CD4-positive, alpha-beta T cell treated with Interleukin-10 for 1 hour (primary cell): ENCODE measurements around the gene KCNJ3.

Experiments
- DNase-seq: peaks from one replicate; pipeline ENCODE4 v3.0.0-alpha.2; 2020

Gene KCNJ3

DNA sequence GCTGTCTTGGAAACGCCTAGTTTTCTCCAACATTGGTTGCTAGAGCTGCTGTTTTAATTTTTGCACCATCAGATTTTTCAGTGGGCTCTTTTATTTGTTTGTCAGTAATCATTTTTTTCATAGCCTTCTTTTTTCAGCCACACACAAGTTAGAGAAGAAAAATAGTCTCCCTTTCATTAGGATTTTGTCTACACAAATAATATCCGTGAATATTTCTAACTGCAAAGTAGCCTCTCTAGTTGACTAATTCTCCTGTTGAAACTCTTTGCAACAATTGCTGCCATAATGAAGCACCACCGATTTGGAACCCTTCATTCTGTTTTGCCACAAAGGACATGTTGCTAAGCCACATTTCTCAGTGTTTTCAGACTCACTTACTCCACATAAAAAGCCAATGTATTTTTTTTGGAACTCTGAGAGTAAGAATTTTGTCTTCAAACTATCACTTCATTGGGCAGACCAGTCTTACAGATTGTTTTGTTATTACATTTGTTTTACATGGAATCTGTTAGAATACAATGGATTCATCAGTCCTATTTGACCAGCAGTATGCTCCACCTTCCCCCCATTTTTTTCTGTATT lies 9.6 kb downstream of the KCNJ3 start:
- no peak for DNase-seq

DNA sequence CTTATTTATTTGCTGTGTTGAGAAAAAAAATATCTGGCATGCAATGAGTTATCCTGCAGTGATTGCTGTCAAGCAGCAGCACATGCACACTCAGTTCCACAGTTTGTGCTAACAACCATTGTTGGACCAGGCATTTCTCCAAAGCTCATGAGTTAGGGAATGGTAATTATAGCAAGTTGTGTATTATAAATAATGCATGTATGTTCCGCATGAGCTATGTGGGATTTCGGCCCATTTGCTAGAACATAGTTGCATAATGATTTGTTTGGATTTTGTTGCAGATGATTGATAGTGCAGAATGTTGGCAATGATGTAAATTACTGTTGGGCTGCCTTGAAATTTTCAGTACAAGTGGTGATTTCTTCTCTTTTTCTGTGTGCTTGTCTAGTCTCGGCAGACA lies 10.7 kb downstream of the KCNJ3 start:
- no peak for DNase-seq

DNA sequence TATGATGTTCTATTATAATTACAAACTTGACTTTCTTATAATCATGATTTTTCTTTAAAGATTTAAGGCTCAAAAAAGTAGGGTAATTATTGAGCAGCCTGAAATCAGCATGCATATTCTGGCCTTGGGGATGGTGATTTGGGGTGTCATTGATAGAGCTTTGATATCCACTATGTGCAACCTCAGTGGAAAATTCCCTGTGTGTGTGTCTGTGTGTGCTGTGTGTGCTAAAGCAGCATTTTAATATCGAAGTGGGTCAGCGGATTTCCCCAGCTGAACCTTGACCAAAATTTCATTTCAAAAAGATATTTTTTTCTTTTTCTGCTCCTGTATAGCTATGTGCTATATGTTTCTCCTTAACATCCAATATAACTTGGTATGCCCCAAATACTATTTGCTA lies 11.6 kb downstream of the KCNJ3 start:
- no peak for DNase-seq

DNA sequence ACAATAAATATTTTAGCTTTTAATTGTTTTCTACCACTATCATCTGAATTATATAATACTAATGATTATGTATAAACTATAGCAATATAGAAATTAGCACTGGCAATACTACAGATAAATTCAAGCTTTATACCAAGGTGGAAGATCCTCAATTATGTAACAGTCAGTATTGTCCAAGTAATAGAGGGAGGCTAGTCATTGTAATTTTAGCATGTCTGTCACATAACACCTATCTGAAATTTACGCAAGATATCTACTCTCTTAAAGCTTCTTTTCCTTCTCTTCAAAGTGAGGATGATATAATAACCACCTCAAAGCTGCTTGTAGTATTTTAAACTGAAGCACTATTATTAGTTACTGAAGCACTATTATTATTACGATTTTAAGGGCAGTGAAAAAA lies 12.2 kb downstream of the KCNJ3 start:
- DNase-seq: no peak

DNA sequence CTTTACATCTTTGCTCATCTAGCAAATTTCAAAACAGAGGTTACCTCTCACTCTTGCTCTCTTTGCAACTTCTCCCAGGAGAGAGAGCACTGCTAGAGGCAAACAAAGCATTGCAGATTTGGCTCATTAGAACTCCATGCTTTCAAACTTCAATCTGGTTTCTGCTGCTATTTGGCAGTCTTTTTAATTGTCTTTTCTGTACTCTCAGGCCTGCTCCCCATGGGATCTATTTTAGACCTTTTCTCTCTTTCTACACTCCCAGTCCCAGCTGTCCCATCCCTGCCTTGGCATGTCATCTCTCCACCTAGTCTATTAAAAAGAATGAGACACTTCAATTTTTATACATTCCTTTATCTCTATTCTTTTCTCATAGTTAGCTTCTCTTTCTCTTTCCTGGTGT lies 15.2 kb downstream of the KCNJ3 start:
- no peak for DNase-seq

DNA sequence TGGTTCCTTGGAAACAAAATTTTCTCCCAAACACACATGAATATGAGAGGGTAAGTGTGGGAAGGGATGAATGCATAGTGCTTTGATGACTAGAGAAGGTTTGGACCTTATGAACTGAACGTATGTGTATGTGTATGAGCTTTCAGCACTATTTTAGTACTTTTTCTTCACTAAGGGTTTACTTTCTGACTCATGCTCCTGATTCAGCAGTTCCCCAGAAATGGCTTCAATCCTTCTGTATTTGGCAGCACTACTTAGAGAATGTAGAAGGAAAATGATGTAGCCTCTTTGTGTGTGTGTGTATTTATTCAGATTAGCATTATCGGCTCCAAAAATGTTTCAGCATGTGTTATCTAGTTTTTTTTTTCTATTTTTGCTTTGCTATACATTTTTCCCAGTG lies 22.2 kb downstream of the KCNJ3 start:
- no peak for DNase-seq

DNA sequence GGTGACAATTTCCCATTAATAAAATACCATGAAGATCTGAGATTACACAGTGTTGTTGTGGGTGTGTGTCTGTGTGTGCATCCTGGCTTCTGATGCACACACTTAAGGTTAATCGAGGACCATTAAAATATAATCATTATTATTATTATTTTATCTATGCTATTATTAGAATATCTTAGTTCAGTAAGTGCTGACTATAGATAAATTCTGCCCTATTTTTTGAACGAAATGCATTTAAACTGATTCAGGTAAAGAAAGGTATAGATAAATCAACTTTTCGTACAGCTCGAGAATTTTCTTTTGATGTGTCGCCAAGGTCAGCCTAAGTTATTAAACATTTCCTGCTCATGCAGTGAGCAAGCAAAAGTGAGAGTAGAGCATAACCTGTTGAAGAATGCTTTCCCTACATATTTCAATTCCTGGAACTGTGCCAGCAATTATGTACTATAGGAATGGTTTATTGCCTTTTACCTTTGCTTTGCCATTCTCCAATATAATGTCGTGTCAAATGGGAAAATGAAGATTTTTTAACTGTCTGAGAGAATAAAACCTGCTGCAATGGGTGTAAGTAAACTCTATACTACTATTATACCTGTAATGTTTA lies 25.8 kb downstream of the KCNJ3 start:
- DNase-seq: no peak

DNA sequence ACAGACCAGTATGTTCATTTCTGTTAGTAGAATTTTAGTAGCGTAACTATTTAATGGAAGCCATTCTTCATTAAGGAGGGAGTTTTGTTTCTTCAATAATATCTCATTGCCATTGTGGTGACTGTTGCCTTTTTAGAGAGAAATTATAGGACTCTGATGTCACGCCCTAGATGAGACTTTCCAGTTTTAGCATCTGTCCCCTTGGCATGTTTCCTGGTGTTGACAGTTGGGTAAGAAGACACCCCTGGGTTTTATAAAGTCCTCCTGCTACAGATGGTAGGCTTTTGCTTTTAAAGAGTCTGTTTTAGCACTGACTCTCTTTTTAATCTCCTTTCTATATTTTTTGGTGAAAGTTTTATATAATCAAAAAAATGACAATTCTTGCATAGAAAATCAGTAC lies 41.9 kb downstream of the KCNJ3 start:
- DNase-seq: no peak

DNA sequence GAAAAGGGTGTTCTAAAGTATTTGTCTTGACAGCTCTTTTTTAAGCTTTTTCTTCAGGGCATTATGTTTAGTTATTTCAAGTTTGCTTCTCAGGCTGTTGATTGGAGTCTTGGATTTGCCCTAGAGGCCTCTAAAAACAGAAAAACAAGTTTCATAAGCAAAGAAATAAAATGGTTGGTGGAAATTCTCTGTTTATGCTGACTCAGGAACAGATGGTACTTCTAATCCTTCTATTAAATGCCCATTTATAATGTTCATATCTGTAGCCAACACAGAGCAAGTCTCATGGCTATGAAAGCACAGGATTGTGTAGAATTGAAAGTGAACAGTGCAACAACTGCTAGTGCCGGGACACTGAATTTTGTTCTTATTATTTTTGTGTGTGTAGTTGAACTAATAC lies 60.4 kb downstream of the KCNJ3 start:
- no peak for DNase-seq

DNA sequence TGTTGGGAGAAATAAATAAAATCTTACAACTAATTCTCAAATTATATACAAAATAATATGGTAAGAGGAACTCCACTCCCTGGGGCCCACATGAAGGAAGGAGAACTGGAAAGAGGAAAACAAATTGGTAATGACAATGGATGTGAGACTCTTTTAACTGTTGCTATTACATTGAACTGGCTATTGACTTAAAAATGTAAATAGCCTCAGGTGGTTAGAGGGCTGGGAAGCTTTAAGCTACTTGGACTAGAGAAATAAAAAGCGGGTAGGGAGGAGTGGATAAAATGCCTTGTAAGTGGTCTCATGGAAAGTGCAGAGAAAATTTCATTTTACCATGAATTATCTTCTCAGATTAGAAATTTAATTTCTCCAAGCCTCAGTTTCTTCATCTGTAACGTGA lies 64.1 kb downstream of the KCNJ3 start:
- no peak for DNase-seq

DNA sequence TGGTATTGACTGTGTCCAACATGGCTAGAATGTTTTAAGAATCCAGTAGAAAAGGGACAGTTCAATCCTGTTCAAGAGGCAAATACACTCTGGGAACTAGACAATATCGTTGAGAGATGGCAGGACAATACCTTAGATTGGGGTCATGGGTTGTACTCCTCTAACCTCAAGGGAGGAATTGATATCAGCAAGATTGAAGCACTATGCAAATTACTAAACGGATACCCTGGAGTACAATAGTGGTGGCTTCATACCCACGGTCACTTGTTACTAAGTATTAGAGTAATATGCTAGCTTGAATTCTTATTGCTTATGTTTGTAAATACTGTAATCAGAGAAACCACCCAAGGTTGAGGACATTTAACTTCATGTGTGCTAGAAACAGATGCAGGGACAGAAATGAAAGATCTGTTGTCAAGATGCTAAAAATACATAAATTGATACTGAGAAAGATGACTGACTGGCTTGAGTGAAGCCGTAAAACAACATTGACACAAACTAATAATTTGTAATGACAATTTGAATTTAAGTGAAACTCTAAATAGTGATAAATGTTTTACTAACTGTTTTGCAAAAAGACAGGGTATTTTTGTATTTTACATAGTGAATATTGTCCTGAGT lies 73.3 kb downstream of the KCNJ3 start:
- DNase-seq: no peak

DNA sequence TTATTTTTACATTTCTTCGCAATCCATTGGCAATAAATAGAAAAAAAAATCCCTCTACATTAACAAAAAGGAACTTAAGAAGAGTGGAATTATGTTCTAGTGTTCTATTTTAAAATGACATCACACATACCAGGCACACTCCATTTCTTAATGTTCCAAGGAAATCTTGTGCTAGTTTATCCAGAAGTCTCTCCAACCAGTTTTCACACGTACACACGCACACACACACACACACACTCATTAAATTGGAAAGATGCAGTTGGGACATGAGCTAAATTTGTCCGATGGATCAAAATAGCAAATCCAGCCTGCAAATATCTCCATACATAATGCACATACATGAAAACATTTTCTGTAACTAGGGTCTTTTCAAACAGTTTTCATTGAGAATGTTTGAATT lies 78.3 kb downstream of the KCNJ3 start:
- DNase-seq: no peak

DNA sequence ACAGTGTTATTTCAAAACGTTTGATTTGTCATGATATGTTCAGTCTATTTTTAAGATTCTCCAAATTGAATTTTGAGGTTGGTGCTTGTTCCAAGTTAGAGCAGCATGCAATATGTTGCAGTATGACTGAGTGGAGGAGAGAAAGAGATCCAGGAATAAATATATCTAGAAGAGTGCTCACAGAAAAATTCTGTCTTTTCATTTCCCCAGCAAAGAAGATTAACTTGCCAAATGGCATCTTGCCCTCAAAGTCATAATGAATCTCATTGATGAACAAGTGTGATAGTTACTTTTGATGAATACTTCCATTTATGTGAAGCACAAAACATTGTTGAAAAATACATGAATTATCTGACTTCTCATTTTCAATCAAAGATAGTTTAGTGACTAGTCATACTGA lies 95.9 kb downstream of the KCNJ3 start:
- DNase-seq: no peak

DNA sequence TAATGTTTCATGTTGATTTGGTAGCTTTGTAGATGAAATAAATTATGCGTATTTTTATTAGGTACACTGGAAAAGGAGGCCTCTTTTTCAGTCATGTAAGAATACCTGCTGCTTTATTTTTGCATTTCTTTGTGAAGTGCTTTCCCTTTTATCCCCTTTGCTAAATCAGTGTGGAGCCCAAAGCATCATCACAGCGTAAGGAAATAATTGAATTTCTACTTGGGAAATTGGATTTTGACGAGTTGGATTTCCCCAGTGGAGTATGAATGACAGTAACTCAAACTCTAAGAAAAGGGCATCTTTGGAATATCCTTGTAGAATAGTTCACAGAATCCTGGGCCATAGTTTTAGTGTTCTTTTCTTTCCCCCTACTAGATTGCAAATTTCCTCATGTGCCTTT lies 97.2 kb downstream of the KCNJ3 start:
- no peak for DNase-seq

DNA sequence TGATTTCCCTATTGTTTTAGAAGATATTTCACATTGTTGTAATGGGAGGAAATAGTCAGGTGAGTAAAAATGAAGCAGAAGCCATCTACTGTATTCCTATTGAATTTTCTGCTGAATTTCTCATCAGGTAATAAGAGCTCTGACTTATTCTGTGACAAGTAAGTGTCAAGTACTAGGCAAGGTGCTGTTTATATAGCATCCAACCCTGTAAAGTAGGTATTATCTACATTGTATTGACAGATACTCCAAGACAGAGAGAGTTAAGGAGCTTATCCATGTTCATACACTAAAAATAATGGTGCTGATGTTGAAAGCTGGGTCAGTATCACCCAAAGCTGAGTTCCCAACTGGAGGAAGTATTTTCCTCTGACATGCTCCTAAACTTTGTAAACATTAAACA lies 106.0 kb downstream of the KCNJ3 start:
- DNase-seq: no peak

DNA sequence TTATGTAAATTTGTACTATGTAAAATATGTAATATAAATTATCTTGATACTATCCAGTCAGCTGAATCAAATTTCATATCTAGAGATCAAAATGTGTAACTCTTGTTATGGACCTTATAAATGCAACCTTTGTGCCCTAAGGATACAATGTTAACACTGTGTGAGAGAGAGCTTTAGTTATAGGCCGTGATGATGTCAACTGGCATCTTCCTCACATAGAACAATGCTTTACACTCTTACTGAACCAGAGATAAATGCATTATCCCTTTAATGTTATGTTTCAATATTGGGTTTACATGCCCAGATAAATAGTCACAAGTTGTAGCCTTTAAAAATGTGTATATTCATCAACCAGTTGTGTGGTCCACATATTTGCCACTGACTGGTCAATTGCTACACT lies 115.1 kb downstream of the KCNJ3 start:
- no peak for DNase-seq

DNA sequence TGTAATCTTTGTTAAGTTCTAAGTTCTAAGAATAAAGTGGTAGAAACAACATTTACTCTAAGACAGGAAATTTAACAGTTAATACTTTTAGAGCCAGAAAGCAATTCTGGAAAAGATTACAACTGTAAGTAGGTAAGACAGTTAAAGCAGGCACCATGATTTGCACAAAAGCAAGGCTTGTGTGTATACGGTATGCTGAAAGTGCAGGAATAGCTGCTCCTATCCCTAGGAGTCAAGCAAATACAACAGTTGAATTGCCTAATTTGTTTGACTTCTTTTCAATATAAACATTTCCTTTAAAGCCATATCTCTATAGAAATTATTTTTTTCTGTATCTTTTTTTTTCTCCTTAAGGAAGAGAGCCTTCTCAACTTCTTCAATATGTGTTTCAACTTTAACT lies 116.4 kb downstream of the KCNJ3 start:
- DNase-seq: no peak

DNA sequence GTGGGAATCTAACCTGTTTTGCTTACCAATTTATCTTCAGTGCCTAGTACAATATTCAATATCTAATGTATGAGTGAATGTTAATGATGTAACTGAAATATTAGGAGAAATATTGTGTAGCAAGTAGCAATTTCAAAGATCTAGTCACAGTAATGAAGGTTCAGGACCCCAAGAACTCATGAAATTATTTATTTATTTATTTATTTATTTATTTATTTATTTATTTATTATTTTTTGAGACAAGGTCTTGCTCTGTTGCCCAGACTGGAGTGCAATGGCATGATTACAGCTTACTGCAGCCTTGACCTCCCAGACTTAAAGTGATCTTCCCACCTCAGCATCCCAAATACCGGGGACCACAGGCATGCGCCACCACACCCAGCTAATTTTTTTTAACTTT lies 126.9 kb downstream of the KCNJ3 start:
- no peak for DNase-seq

DNA sequence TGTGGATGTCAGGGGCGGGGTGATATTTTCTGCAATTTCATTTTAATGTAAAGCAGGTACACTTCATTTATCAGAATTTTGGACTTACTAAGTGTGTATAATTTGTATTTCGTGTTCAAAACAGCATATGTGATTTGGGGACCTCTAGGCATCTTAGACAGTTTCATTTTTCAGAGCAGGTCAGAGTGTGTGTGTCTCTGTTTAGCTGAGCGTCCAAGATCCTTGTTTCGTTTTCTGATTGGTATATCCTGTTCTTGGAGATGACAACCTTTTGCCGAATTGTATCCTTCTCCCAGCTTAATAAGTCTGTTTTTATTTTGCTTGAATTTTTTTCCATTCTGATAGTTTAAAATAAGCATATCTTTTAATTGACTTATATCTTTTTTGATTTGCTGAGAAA lies 128.3 kb downstream of the KCNJ3 start:
- no peak for DNase-seq

DNA sequence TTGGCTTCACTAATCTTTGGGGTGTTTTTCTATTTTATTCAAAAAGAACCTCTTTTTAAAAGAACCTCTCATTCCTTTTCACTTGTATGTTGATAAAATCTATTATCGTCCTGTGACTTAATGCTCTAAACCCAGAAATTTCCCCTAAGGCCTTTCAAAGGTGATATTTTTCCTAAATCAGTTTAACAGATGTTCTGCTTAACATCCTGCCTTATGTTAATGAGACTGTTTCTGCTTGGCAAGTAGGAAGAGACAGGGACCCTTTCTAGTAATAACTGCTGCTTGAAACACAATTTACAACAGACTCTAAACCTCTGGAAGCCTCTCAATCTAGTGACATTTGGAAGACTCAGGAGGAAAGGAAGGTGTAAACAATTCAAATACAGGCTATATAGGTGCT lies 128.8 kb downstream of the KCNJ3 start:
- no peak for DNase-seq

DNA sequence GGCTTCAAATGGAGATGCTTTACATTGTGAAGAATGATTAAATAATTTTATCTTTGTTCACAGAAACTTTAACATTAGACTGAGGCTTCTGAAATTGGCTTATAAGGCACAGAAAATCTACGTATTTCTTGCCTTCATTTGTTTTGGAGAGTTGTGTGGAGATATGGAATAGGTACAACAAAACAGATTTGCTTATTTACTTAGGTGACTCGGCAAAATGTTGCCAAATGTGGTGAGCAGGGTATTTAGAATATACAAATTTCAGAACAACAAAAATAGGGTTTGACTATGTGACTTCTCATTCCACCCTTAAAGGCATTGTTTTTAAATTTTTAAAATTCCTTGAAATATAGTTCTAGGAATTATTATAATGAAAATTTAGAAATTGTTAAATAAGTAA lies 134.2 kb downstream of the KCNJ3 start:
- no peak for DNase-seq

DNA sequence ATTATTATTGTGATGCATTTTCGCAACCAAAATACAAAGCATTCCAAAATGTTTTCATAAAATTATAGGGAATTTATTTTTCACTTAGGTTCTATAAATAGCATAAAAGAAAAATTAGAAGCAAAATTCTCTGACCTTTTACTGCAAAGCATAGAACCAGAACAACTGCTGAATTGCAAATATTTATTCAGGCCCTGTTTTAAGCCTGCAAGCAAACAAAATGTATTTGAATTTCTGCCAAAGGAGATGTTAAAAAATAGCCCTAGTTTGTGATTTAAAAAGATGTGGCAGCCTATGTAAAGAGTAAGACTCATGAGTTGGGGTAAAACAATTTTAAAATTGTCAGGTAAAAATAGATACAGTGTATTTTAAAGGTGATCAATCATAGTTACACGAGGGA lies 138.1 kb downstream of the KCNJ3 start:
- no peak for DNase-seq

DNA sequence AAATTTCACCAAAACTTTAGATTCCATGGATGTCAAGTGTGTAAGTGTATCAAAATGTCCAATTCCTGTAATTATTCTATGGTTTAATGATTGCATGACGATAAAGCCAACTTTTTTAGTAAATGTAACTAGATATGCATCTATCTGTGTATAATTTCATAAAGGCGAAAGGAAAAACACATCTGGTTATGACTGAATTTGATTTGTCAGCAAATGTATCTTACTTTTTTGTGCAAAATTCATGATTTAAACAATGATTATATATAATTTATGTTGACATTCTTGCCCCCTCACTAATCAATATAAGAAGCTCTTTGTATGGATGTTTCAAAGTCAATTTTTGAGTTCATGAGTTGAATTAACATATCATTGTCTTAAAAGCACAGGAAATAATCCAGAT lies 138.5 kb downstream of the KCNJ3 start:
- DNase-seq: no peak

DNA sequence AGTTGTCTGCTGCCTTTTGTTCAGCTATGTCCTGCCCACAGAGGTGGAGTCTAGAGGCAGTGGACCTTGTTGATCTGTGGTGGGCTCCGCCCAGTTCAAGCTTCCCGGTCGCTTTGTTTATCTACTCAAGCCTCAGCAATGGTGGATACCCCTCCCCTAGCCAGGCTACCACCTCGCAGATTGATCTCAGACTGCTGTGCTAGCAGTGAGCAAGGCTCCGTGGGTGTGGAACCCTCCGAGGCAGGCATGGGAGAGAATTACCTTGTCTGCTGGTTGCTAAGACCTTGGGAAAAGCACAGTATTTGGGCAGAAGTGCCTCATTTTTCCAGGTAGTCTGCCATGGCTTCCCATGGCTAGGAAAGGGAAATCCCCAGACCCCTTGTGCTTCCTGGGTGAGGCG lies 146.0 kb downstream of the KCNJ3 start:
- no peak for DNase-seq

DNA sequence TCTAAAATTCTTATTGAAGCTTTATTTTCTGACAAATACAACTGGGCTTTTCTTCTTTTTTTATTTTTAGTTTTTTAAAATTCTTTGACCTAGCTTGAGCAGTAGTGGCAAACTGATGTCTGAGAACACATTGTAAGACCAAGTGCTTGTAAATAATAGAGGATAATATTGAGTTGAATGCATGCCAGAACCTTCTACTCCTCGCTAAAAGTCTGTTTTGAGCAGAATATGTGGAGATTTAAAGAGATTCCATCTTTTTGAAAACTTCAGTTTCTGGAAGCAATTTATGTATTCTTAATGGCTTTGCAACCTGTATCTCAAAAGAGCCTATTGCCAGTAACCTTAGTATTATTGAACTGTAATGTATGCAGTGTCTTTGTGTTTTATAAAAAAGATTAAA lies 148.3 kb downstream of the KCNJ3 start:
- DNase-seq: no peak
